ENCODE measurements around the gene FGFR3. TPM values are rescaled to one million over a fixed set of nuclear protein-coding genes. Genes with fewer than 3 reads are reported as not detected.
"Not testable (repeated sequence)": the region's sequence is repeated elsewhere in the genome, so short reads cannot be mapped to it uniquely, and the experiment has no call there.

FGFR3 gene
- total and polyA plus RNA-seq, 3 experiments from 2014 or later, result 0.07 TPM; not detected in 2

DNA sequence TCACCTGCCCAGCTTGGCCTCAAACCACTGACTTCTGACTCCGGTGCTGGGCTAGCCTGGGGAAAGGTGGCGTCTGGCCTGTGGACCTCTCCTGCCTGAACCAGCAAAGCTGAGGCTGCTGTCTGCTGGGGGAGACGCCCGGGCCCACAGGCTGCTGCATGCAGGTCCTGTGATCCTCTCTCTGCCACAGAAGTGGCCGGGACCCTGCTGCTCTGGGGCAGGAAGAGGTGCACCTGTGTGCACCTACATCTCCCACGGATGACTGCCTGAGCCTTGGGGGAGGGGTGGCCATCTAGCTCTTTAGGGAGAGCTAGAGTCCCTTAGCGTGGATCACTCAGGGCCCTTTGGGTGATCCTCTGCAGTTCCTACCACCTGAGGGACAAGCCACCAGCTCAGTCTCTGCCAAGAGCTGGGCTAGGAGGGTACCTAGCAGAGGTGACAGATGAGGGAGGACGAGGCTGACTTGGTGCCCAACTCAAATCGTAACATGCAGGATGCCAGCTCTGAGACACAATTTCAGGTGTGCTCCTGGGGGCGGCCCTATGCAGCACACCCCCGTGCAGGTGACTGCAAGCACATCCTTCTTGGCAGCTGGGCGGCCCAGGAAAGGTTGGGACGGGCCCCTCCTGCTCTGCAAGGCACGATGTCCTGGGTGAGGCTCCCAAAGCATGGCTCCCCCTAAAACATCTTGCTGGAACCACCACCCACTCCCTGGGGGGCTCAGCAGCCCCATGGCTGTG lies 40.4 kb downstream of the FGFR3 start:
- Histone ChIP-seq H3K4me3 (ENCODE audit: low read length) (no peak overlapping the region), H3K4me1 (ENCODE audit: insufficient read depth, low read length) (no peaks in the 10 kb centered on the region), H3K27me3 (ENCODE audit: insufficient read depth, low read length, poor library complexity, severe bottlenecking) (no peaks in the 10 kb centered on the region), H3K9me3 (ENCODE audit: low read length) (no peaks in the 10 kb centered on the region), H3K36me3 (ENCODE audit: insufficient read depth, low read length) (peaks cover 19% of the 10 kb centered on the region), H3K27ac (ENCODE audit: low read depth, low read length) (no peak overlapping the region)
- peaks cover 6 to 76% (median 12%) of the 10 kb centered on the region in 3 donors for H3K36me3 Mint-ChIP-seq
- ChIA-PET POLR2A (no interaction called here), CTCF (interaction anchor here (1.0 kb wide), 1 partner anchor 66 kb away, joined by 3 read pairs; no protein-coding TSS in a partner anchor)
- H3K4me3 Mint-ChIP-seq, result no peak overlapping the region
- H3K27me3 Mint-ChIP-seq, result no peaks in the 10 kb centered on the region
- no peaks in the 10 kb centered on the region for H3K9me3 Mint-ChIP-seq
- no peak overlapping the region for H3K27ac Mint-ChIP-seq
- no peak for DNase-seq
- peaks cover 0 to 7% (median 7%) of the 10 kb centered on the region in 3 donors for H3K4me1 Mint-ChIP-seq

DNA sequence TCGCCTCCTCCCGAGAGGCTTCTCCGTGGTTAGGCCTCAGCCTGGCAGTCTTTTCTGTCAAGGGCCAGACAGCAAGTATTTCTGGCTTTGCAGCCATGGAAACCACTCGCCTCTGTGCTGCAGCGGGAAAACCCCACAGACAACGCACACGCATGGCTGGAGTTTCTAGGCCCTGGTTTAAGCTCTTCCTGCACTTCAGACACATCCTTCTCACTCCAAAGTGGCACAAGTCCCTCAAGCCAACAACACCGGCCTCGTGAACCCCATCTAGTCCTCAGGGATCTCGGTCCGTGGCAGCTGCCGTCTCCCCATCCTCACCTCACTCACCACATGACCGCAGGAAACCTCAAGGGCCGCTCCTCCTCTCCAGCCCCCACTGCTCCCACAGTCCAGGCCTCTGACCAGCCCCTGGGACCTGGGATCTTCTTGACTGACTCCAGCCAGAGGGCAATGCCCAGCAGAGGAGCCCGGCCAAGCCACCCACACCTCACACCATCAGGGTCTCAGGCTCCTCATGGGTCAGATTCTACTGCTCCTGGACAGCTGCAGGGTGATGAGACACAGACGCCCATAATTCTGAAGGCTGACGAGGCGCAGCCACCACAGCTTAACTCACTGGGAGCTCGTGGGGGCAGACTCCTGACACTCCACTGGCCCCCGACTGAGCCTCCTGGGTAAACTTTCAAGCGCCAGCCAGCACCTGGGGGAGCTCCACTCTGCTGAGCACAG lies 41.1 kb downstream of the FGFR3 start:
- Mint-ChIP-seq H3K9me3 (no peaks in the 10 kb centered on the region), H3K4me3 (no peak overlapping the region), H3K27ac (peak overlapping the region in 2 of 8 donors; percentile 48 to 66), H3K27me3 (no peaks in the 10 kb centered on the region), H3K4me1 (peaks cover 0 to 9% (median 7%) of the 10 kb centered on the region in 3 donors), H3K36me3 (peaks cover 6 to 82% (median 14%) of the 10 kb centered on the region in 3 donors)
- no peak overlapping the region for H3K27ac ChIP-seq (ENCODE audit: low read depth, low read length)
- H3K4me1 ChIP-seq (ENCODE audit: insufficient read depth, low read length), result no peaks in the 10 kb centered on the region
- H3K27me3 ChIP-seq (ENCODE audit: insufficient read depth, low read length, poor library complexity, severe bottlenecking), result no peaks in the 10 kb centered on the region
- H3K9me3 ChIP-seq (ENCODE audit: low read length), result no peaks in the 10 kb centered on the region
- H3K4me3 ChIP-seq (ENCODE audit: low read length), result no peak overlapping the region
- no peak for DNase-seq
- ChIA-PET POLR2A (no interaction called here), CTCF (interaction anchor here (1.0 to 1.1 kb wide), 2 partner anchors 23 to 65 kb away, joined by 3 read pairs; no protein-coding TSS in a partner anchor)
- H3K36me3 ChIP-seq (ENCODE audit: insufficient read depth, low read length), result peaks cover 22% of the 10 kb centered on the region

DNA sequence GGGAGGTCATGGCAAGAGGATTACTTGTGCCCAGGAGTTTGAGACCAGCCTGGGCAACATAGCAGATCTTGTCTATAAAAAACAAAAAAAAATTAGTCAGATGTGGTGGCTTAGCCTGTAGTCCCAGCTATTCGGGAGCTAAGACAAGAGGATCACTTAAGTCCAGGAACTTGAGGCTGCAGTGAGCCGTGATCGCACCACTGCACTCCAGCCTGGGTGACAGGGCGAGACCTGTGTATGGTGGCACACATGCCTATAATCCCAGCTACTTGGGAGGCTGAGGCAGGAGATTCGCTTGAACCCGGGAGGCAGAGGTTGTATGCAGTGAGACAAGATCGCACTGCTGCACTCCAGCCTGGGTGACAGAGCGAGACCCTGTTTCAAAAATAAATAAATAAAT lies 42.7 kb downstream of the FGFR3 start:
- H3K9me3 ChIP-seq (ENCODE audit: low read length); DNase-seq; H3K9me3 Mint-ChIP-seq; H3K4me1 ChIP-seq (ENCODE audit: insufficient read depth, low read length); H3K4me3 ChIP-seq (ENCODE audit: low read length); H3K27ac ChIP-seq (ENCODE audit: low read depth, low read length); H3K27me3 ChIP-seq (ENCODE audit: insufficient read depth, low read length, poor library complexity, severe bottlenecking); POLR2A ChIA-PET; H3K4me3 Mint-ChIP-seq; H3K4me1 Mint-ChIP-seq; H3K27me3 Mint-ChIP-seq; H3K27ac Mint-ChIP-seq: not testable (repeated sequence)
- CTCF ChIA-PET, result interaction anchor here (0.6 kb wide), 1 partner anchor 1143 kb away, joined by 3 read pairs; no protein-coding TSS in a partner anchor
- H3K36me3 ChIP-seq (ENCODE audit: insufficient read depth, low read length), result peaks cover 26% of the 10 kb centered on the region
- peaks cover 6 to 82% (median 10%) of the 10 kb centered on the region in 3 donors for H3K36me3 Mint-ChIP-seq

DNA sequence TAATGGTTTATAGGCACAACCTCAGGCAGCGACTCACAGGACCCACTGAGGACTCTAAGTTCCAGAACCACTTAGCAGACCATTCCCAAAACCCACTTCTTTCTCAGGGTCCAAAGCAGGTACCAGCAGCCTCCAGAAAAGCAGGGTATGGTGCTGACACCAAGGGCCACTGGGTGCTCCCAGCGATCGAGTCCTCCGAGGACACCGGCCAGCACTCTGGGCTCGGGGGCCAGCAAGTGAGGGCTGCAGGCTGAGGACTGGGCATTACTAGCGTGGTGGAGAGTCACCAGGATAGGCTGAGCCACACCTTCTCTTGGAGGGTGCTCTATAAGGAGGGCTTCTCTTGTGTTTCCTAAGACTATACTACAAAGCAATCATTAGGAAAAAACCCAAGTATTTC lies 43.6 kb downstream of the FGFR3 start:
- H3K4me3 Mint-ChIP-seq, result no peak overlapping the region
- ChIA-PET CTCF (no interaction called here), POLR2A (no interaction called here)
- H3K27me3 ChIP-seq (ENCODE audit: insufficient read depth, low read length, poor library complexity, severe bottlenecking), result no peaks in the 10 kb centered on the region
- H3K4me1 Mint-ChIP-seq, result peaks cover under 1 to 5% (median 2%) of the 10 kb centered on the region in 3 donors
- no peak for DNase-seq
- H3K4me3 ChIP-seq (ENCODE audit: low read length), result no peak overlapping the region
- H3K36me3 ChIP-seq (ENCODE audit: insufficient read depth, low read length), result peaks cover 30% of the 10 kb centered on the region
- no peaks in the 10 kb centered on the region for H3K9me3 ChIP-seq (ENCODE audit: low read length)
- H3K27ac Mint-ChIP-seq, result no peak overlapping the region
- no peak overlapping the region for H3K27ac ChIP-seq (ENCODE audit: low read depth, low read length)
- H3K9me3 Mint-ChIP-seq, result no peaks in the 10 kb centered on the region
- H3K36me3 Mint-ChIP-seq, result peaks cover 4 to 83% (median 9%) of the 10 kb centered on the region in 3 donors
- H3K4me1 ChIP-seq (ENCODE audit: insufficient read depth, low read length), result no peaks in the 10 kb centered on the region
- no peaks in the 10 kb centered on the region for H3K27me3 Mint-ChIP-seq

DNA sequence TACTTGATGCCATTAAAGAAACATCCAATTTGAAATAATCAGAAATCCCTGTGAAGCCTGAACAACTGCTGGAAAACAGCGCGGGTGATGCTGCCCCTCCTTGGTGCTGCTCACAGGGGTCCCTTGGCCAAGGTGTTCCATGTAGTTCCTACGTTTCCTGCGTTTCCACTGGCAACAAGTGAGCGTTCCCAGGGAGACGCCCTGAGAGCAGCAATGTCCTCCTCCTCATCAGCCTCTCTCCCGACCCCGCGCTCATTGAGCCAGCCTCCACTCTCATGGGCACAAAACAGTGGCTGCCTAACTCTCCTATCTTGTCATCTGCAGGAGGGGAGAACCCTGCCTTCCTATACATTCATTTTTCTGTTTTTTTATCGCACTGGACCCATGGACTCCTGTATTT lies 44.0 kb downstream of the FGFR3 start:
- no peak for DNase-seq
- Mint-ChIP-seq H3K4me3 (no peak overlapping the region), H3K36me3 (peaks cover 3 to 83% (median 8%) of the 10 kb centered on the region in 3 donors), H3K27me3 (no peaks in the 10 kb centered on the region), H3K9me3 (no peaks in the 10 kb centered on the region), H3K27ac (peak overlapping the region in 1 of 8 donors; percentile 73), H3K4me1 (peaks cover 5 to 6% (median 6%) of the 10 kb centered on the region in 3 donors)
- no peak overlapping the region for H3K27ac ChIP-seq (ENCODE audit: low read depth, low read length)
- ChIA-PET CTCF (no interaction called here), POLR2A (no interaction called here)
- no peaks in the 10 kb centered on the region for H3K4me1 ChIP-seq (ENCODE audit: insufficient read depth, low read length)
- no peaks in the 10 kb centered on the region for H3K9me3 ChIP-seq (ENCODE audit: low read length)
- peaks cover 30% of the 10 kb centered on the region for H3K36me3 ChIP-seq (ENCODE audit: insufficient read depth, low read length)
- no peak overlapping the region for H3K4me3 ChIP-seq (ENCODE audit: low read length)
- H3K27me3 ChIP-seq (ENCODE audit: insufficient read depth, low read length, poor library complexity, severe bottlenecking), result no peaks in the 10 kb centered on the region

DNA sequence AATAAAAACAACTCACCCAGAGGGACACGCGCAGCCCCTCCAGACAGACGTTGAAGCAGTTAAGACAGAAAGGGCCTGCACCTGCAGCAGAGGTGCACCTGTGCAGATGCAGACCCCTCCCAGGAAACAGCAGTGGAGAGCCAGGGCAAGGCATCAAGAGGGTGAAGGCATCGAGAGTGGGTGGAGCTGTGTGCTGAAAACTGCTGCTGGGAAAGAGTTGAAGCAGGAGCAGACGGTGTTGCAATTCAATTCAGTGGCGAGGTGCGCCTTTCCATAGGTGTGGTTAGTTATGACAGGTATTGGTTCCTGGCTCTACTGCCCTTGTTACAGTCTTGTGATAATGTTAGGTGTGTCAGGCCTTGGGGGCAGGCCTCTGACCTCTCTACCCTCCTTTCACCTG lies 46.2 kb downstream of the FGFR3 start:
- H3K4me3 ChIP-seq (ENCODE audit: low read length), result no peak overlapping the region
- no peaks in the 10 kb centered on the region for H3K9me3 ChIP-seq (ENCODE audit: low read length)
- Mint-ChIP-seq H3K27me3 (no peaks in the 10 kb centered on the region), H3K4me3 (no peak overlapping the region), H3K36me3 (peaks cover 3 to 85% (median 12%) of the 10 kb centered on the region in 3 donors), H3K4me1 (peaks cover 10 to 15% (median 13%) of the 10 kb centered on the region in 3 donors), H3K27ac (peak overlapping the region in 1 of 8 donors; percentile 33), H3K9me3 (no peaks in the 10 kb centered on the region)
- no peaks in the 10 kb centered on the region for H3K4me1 ChIP-seq (ENCODE audit: insufficient read depth, low read length)
- POLR2A ChIA-PET, result no interaction called here
- H3K36me3 ChIP-seq (ENCODE audit: insufficient read depth, low read length), result peaks cover 41% of the 10 kb centered on the region
- no peak overlapping the region for H3K27ac ChIP-seq (ENCODE audit: low read depth, low read length)
- CTCF ChIA-PET, result interaction anchor here (0.7 kb wide), 1 partner anchor 703 kb away, joined by 3 read pairs; no protein-coding TSS in a partner anchor
- DNase-seq, result no peak
- H3K27me3 ChIP-seq (ENCODE audit: insufficient read depth, low read length, poor library complexity, severe bottlenecking), result no peaks in the 10 kb centered on the region

DNA sequence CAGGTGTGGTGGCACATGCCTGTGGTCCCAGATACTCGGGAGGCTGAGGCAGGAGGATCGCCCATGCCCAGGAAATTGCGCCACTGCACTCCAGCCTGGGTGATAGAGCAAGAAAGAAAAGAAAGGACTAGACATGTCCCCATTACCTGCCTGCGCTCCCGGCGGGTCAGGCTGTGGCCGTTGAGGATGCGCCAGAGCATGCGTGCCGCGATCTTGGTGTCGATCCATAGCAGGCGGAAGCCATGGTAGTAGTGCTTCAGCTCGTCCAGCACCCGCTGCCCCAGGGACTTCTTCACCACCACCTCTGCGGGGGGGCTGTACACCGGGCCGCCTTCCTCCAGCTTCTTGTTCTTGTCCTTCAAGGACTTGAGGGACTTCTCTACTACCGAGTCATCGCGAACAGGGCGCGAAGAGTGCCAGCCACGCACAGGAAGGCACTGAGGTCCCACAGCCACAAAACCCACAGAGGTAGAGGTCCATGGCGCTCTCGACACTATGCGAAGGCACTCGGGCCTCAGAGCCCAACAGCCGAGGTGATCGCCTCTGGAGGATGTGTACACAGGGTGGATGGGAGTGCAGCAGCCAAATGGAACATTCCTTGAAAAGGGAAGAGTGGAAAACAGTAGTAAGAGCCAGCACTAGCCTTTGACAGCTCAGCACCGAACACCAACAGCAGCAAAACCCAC lies 48.3 kb downstream of the FGFR3 start:
- Mint-ChIP-seq H3K4me3 (peak overlapping the region in 1 of 7 donors; percentile 18), H3K9me3 (no peaks in the 10 kb centered on the region), H3K27ac (peak overlapping the region in 1 of 8 donors; percentile 79), H3K27me3 (no peaks in the 10 kb centered on the region), H3K4me1 (peaks cover 10 to 15% (median 11%) of the 10 kb centered on the region in 3 donors), H3K36me3 (peaks cover under 1 to 76% (median 10%) of the 10 kb centered on the region in 3 donors)
- no peak for DNase-seq
- H3K36me3 ChIP-seq (ENCODE audit: insufficient read depth, low read length), result peaks cover 29% of the 10 kb centered on the region
- H3K4me1 ChIP-seq (ENCODE audit: insufficient read depth, low read length), result no peaks in the 10 kb centered on the region
- no peaks in the 10 kb centered on the region for H3K9me3 ChIP-seq (ENCODE audit: low read length)
- no peaks in the 10 kb centered on the region for H3K27me3 ChIP-seq (ENCODE audit: insufficient read depth, low read length, poor library complexity, severe bottlenecking)
- ChIA-PET POLR2A (no interaction called here), CTCF (interaction anchor here (1.8 kb wide), 1 partner anchor 59 kb away, joined by 5 read pairs; no protein-coding TSS in a partner anchor)
- H3K27ac ChIP-seq (ENCODE audit: low read depth, low read length), result no peak overlapping the region
- no peak overlapping the region for H3K4me3 ChIP-seq (ENCODE audit: low read length)

Measured in CD8-positive, alpha-beta memory T cell (primary cell).